ENCODE results near the gene LARP1B. TPM values are rescaled to one million over a fixed set of nuclear protein-coding genes. Genes with fewer than 3 reads are reported as not detected.

LARP1B gene
- total and polyA plus RNA-seq, 9 of the 15 experiments (the other 6 are each of a cell fraction or from before 2014, with no cell fraction given) = 19.2 to 59.7 (median 37.9) TPM

DNA sequence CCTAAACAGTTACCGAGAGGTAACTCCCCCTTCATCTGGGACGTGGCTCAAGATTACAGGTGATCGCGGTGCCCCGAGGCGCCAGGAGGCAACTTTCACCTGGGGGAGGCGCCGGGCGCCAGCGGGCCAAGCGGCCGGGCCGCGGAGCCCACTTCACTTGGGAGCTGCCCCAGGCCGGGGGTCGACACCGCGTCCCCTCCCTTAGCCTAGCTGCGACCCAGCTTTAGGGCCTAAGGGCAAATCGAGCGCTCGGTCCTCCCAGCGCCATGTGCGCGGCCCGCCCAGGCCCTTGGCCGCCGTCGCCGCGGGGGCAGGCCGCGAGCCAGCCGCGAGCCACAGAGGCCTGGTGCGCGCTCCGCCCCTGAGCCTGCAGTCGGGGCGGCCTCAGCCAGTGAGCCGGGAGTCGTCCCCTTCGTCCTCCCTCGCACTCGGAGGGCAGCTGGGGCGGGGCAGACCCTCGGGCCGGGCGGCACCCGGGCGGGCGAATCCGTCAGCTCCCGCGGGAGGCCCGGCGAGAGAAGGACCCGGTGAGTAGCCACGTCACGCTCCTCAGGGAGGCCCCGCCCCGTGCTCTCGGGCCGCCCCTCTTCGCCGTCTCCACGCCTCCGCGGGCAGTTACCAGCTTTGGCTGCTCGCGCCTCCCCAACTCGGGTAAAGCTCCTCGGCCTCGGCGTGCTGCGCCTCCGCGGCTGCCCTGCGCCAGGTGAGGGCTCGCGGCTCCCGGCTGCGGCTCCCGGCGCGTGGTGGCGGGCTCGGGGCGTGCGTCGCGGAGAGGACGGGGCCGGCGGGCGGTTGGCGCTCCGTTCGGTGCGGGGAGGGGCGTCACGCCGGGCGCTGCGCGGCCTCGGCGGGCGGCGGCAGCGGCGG, at the start of gene LARP1B (continued):
- TF ChIP-seq E2F6 (IDR thresholded peaks at IDR 0.05; ENCODE audit: borderline replicate concordance in 1 of 2, extremely low read depth in 1 of 2, insufficient read depth in 1 of 2, insufficient read length in 1 of 2, low read depth in 1 of 2, low read length in 1 of 2, poor library complexity in 1 of 2, severe bottlenecking in 1 of 2) (peak; percentile 87 to 94), CHD1 (IDR thresholded peaks at IDR 0.05; ENCODE audit: low read length) (peak; percentile 19), CBFB (CRISPR knock-in tag; IDR thresholded peaks at IDR 0.05) (no peak), PRDM10 (IDR thresholded peaks at IDR 0.05; ENCODE audit: partially characterized antibody) (peak; percentile 12), NONO (IDR thresholded peaks at IDR 0.05; ENCODE audit: low read depth in 2 of 2, low read length in 1 of 2) (peak; percentile 87 to 89), ZNF507 (tag; conservative IDR thresholded peaks at IDR 0.05) (no peak), TEAD4 (IDR thresholded peaks at IDR 0.05; ENCODE audit: low read length) (peak; percentile 3; the same call in 1 of the 2 replicates), TEAD4 (CRISPR knock-in tag; IDR thresholded peaks at IDR 0.05; ENCODE audit: borderline replicate concordance) (no peak), SAP30 (IDR thresholded peaks at IDR 0.05; ENCODE audit: borderline replicate concordance, insufficient read depth, low read depth, low read length, poor library complexity, severe bottlenecking) (peak; percentile 52)
- TF ChIP-seq, protein P1, sequence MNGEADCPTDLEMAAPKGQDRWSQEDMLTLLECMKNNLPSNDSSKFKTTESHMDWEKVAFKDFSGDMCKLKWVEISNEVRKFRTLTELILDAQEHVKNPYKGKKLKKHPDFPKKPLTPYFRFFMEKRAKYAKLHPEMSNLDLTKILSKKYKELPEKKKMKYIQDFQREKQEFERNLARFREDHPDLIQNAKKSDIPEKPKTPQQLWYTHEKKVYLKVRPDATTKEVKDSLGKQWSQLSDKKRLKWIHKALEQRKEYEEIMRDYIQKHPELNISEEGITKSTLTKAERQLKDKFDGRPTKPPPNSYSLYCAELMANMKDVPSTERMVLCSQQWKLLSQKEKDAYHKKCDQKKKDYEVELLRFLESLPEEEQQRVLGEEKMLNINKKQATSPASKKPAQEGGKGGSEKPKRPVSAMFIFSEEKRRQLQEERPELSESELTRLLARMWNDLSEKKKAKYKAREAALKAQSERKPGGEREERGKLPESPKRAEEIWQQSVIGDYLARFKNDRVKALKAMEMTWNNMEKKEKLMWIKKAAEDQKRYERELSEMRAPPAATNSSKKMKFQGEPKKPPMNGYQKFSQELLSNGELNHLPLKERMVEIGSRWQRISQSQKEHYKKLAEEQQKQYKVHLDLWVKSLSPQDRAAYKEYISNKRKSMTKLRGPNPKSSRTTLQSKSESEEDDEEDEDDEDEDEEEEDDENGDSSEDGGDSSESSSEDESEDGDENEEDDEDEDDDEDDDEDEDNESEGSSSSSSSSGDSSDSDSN (IDR thresholded peaks at IDR 0.05; ENCODE audit: borderline replicate concordance in 1 of 2, low read depth in 2 of 2, low read length in 2 of 2) = peak; percentile 76 to 89
